Activated CD4-positive, alpha-beta T cell treated with anti-CD3 and anti-CD28 coated beads, Interleukin-2, amount 50 U/mL, for 4 hours (primary cell): ENCODE results near the gene TNRC6B.
A peak's percentile ranks its signal among the peaks of the same experiment; 100 is the strongest.
"Not testable (repeated sequence)": the region's sequence is repeated elsewhere in the genome, so short reads cannot be mapped to it uniquely, and the experiment has no call there.

ENCODE experiments used
- DNase-seq, 2 experiments: peaks; one replicate each; pipeline ENCODE4 v3.0.0-alpha.2; 2020

Gene TNRC6B, protein sequence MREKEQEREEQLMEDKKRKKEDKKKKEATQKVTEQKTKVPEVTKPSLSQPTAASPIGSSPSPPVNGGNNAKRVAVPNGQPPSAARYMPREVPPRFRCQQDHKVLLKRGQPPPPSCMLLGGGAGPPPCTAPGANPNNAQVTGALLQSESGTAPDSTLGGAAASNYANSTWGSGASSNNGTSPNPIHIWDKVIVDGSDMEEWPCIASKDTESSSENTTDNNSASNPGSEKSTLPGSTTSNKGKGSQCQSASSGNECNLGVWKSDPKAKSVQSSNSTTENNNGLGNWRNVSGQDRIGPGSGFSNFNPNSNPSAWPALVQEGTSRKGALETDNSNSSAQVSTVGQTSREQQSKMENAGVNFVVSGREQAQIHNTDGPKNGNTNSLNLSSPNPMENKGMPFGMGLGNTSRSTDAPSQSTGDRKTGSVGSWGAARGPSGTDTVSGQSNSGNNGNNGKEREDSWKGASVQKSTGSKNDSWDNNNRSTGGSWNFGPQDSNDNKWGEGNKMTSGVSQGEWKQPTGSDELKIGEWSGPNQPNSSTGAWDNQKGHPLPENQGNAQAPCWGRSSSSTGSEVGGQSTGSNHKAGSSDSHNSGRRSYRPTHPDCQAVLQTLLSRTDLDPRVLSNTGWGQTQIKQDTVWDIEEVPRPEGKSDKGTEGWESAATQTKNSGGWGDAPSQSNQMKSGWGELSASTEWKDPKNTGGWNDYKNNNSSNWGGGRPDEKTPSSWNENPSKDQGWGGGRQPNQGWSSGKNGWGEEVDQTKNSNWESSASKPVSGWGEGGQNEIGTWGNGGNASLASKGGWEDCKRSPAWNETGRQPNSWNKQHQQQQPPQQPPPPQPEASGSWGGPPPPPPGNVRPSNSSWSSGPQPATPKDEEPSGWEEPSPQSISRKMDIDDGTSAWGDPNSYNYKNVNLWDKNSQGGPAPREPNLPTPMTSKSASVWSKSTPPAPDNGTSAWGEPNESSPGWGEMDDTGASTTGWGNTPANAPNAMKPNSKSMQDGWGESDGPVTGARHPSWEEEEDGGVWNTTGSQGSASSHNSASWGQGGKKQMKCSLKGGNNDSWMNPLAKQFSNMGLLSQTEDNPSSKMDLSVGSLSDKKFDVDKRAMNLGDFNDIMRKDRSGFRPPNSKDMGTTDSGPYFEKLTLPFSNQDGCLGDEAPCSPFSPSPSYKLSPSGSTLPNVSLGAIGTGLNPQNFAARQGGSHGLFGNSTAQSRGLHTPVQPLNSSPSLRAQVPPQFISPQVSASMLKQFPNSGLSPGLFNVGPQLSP (N-terminal part only)

GRCh38 chr22:40177738-40178416 is at the start of gene TNRC6B:
TSS of gene TNRC6B (plus strand) at chr22:40177925. CDS start at chr22:40178136, 211 bp downstream.
- DNase-seq = peak; percentile 56 to 64

DNA sequence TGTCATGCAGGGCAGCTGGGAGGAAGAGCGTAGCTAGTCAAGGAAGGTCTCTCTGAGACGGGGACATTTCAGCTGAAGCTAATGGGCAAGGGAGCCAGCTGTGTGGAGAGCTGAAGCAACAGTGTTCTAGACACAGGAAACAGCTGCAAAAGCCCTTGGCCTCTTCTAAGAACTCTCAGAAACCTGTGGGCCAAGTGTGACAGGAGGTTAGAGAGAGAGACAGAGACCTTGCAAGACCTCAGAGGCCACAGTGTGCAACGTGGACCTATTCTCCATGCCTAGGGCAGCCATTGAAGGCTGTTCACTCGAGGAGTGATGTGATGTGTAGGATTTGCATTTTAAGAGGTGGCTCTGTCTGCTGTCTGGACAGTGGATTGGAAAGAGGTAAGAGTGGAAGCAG is 48.7 kb upstream of the TNRC6B start:
- no peak for DNase-seq

GRCh38 chr22:40137132-40137531 is 40.6 kb upstream of the TNRC6B start:
- no peak for DNase-seq

GRCh38 chr22:40138866-40139265 is 38.9 kb upstream of the TNRC6B start:
- no peak for DNase-seq

DNA sequence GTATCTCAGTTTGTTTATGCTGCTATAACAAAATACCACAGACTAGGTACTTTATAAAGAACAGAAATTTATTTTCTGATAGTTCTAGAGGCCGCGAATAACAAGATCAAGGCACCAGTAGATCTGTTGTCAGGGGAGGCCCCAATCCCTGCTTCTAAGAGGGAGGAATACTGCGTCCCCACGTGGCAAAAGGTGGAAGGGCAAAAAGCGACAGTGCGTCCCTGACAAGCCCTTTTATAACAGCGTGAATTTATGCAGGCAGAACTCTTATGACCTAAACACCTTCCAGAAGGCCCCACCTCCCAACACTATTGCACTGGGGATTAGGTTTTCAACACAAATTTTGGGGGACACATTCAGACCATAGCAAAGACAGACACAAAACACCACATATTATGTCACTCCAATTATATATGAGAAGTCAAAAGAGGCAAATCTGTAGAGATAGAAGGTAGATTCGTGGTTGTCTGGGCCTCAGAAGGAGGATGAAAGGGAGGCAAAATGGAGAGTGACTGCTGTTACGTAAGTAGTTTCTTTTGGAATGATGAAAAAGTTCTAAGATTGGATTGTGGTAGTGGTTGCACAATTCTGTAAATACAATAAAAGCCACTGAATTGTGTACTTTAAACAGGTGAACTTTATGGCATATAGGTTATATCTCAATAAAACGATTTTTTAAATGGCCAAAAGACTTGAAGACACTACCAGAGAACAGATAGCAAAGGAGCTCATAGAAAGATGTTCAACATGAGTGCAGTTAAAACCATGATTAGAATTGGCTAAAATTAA is 30.1 kb upstream of the TNRC6B start:
- no peak for DNase-seq

GRCh38 chr22:40153192-40153591 is 24.5 kb upstream of the TNRC6B start:
- no peak for DNase-seq

DNA sequence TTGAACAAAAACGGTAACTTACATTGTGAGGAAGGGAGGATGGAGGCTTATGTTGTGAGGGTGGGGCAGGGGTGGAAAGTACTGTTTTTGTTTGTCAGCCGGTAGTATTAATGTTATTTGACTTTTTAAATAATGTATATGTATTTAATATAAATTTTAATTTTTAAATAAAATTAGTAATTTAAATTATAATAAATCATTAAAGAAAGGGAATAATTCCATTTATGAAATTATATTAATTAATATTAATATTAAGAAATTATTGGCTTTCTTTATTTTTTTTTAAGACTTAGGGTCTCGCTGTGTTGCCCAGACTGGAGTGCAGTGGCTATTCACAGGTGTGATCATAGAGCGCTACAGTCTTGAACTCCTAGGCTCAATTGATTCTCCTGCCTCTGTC is 24.0 kb upstream of the TNRC6B start:
- no peak for DNase-seq

DNA sequence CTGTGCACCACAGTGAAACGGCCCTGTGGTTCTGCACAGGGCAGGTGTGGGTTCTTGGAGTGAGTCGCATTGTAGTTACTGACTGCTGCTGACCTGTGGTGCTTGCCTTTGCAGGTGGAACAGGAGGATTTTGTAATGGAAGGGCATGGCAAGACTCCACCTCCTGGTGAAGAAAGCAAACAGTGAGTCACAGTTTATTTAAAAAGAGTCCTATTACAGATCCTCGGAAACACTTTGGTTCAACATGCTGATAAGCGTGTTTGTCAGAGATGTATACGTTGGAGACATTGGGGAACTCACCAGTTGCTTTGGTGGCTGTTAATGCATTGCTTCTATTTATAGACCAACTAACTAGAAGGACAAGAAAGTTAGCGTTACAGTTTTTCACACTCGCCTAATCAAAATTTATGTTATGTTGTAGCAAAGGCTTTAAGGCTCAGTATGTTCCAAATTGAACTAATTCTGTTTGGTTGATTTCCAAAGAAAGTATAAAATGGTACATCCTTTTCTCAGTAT is 21.7 kb upstream of the TNRC6B start:
- DNase-seq = no peak

DNA sequence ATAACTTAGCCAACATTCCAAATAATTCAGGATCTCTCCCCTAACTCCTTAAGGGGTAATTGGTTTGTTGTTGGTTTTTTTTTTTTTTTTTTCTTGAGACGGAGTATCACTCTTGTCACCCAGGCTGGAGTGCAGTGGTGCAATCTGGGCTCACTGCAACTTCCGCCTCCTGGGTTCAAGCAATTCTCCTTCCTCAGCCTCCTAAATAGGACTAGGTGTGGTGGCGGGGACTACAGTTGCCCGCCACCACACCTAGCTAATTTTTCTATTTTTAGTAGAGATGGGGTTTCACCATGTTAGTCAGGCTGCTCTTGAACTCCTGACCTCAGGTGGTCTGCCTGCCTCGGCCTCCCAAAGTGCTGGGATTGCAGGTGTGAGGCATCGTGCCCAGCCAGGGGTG is 21.0 kb upstream of the TNRC6B start:
- not testable (repeated sequence) for DNase-seq

GRCh38 chr22:40157330-40157945 is 20.3 kb upstream of the TNRC6B start:
- DNase-seq = no peak

GRCh38 chr22:40161194-40161593 is 16.5 kb upstream of the TNRC6B start:
- no peak for DNase-seq

DNA sequence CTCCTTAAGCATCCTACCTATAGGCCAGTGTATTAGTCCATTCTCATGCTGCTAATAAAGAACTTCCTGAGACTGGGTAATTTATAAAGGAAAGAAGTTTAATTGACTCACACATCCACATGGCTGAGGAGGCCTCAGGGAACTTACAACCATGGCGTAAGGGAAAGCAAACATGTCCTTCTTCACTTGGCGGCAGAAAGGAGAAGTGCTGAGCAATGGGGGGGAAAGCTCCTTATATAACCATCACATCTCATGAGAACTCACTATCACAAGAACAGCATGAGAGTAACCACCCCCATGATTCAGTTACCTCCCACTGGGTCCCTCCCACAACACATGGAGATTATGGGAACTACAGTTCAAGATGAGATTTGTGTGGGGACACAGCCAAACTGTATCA is 12.2 kb upstream of the TNRC6B start:
- DNase-seq = not testable (repeated sequence)

DNA sequence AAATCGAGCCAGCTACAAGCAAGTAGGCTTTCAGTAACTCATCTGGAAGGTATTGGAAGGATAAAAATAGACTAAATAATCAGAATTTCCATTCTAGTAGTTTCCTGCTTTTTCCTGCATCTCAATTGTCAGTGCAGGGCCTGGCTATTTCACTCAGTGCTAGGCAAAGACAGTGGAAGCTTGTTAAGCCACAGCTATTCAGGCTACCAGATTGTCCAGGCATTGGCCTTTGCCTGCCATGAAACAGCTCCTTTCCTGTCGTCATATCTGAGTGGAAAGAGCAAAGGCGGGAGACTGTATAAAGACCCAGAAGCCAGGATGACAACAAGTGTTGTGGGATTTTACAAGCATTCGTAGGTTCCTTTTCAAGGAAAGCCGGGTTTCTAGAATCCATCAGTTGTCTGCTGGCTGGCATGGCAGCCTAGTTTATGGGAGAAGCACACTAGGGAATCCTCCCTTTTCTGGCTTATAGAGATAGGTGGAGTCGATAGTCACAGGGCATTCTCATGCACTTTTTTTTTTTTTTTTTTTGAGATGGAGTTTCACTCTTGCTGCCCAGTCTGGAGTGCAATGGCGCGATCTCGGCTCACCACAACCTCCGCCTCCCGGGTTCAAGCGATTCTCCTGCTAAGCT is 2.0 kb upstream of the TNRC6B start:
- no peak for DNase-seq

GRCh38 chr22:40176921-40177737 is 596 bp upstream of the TNRC6B start:
- peak; percentile 75 to 77 for DNase-seq

DNA sequence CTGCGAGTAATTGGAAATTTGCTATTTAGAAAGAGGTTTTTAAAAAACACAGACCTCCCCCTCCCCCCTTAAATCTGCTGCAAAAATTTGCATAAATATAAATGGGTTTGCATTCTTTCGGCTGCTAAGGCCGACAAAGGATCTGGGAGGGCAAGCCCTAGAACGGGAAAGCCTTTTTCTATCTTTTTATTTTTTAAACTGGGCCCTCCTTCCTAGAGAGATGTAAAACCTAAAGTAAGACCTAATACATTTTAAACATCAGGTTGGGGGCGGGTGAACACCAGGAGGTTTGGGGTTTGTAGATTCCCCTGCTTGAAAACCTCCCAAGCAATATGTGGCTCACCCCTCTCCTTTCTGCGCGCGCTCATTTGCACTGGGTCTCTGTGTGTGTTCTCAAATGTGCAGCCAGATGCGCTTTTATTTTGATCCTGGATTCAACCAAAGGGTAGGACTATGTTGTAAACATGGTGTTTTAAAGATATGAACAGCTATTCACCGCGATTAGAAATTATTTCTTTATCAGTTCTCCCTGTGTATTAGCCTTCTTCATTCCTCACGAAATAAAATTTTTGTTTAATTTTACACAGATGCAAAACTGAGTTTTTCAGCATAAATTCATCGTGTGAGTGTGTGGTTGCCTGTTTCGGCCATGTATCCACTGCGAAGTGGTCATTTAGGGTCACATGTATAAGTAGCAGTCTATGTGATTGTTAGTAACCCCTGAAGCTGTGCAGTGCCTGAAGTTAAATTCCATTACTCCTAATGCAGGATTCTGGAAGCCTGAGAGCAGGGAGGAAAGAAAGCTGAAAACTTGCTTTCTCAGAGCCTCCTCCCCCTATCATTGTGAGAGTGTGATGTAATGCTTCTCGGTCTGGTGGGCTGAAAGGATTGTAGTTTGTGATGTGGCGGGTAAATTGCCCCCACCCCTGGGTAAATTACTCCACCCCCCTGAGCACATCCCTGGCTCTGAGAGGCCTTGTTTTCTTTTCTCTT is 988 bp downstream of the TNRC6B start:
- DNase-seq = no peak

DNA sequence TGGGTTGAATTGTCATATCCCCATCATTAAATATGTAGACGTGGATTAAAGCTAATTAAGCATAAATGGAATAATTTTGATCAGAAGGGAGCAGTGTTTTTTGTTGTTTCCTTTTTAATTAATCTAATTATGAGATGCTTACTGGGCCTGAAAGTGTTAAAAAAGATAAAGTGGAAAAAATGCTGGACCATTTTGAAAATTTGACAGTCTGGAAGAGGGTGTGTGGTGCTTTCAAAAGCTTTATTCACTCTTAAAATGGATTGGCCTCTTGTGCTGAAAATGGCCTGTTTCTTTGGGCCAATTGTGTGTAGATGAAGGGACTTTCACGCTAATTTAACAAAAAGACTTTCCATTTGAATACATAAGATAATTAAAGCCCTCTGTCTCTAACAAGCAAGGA is 1.8 kb downstream of the TNRC6B start:
- DNase-seq = no peak

- DNase-seq = no peak
These were observed 2.7 kb downstream of the TNRC6B start for GRCh38 chr22:40180403-40180802.

GRCh38 chr22:40181323-40181722 is 3.6 kb downstream of the TNRC6B start:
- no peak for DNase-seq
